DMS53 (cell line): ENCODE results near the gene ASCL5.

Experiments used
- DNase-seq: peaks from one replicate; lab custom pipeline; 2025; lab: John Stamatoyannopoulos, UW

The ASCL5 gene

GRCh38 chr1:201136355-201137023 lies 9.5 kb upstream of the ASCL5 start:
- no peak for DNase-seq

- DNase-seq: no peak
Measured at GRCh38 chr1:201134405-201134804, 7.4 kb upstream of the ASCL5 start.

- no peak for DNase-seq
Measured at GRCh38 chr1:201131398-201131797, 4.4 kb upstream of the ASCL5 start.

- no peak for DNase-seq
Measured at GRCh38 chr1:201128962-201129361, 2.0 kb upstream of the ASCL5 start.

GRCh38 chr1:201128476-201128875 lies 1.5 kb upstream of the ASCL5 start:
- DNase-seq: peak; percentile 28

GRCh38 chr1:201127755-201128455 lies 921 bp upstream of the ASCL5 start:
- DNase-seq: peak; percentile 56

GRCh38 chr1:201126463-201126831 lies 537 bp downstream of the ASCL5 start:
- no peak for DNase-seq

- no peak for DNase-seq
Measured at GRCh38 chr1:201125800-201126199, 1.2 kb downstream of the ASCL5 start.

GRCh38 chr1:201125019-201125418 lies 2.0 kb downstream of the ASCL5 start:
- peak; percentile 91 for DNase-seq

- peak; percentile 46 for DNase-seq
Measured at GRCh38 chr1:201123866-201124265, 3.1 kb downstream of the ASCL5 start.

- DNase-seq: no peak
Measured at GRCh38 chr1:201122321-201122957, 4.5 kb downstream of the ASCL5 start.

- peak; percentile 74 for DNase-seq
Measured at GRCh38 chr1:201119206-201120197, 7.5 kb downstream of the ASCL5 start.

- DNase-seq: no peak
Measured at GRCh38 chr1:201116091-201116490, 10.9 kb downstream of the ASCL5 start.

GRCh38 chr1:201115390-201115937 lies 11.5 kb downstream of the ASCL5 start:
- DNase-seq: no peak

- peak; percentile 99 for DNase-seq
Measured at GRCh38 chr1:201114245-201115131, 12.5 kb downstream of the ASCL5 start.

- no peak for DNase-seq
Measured at GRCh38 chr1:201113451-201114244, 13.3 kb downstream of the ASCL5 start.

GRCh38 chr1:201112926-201113325 lies 14.1 kb downstream of the ASCL5 start:
- DNase-seq: no peak

- DNase-seq: no peak
Measured at GRCh38 chr1:201112173-201112731, 14.7 kb downstream of the ASCL5 start, which contains the start of gene CACNA1S. Gene CACNA1S, minus strand, starts transcription at chr1:201112426. Its CDS starts 87 bp downstream, at chr1:201112339.

GRCh38 chr1:201111672-201112071 lies 15.3 kb downstream of the ASCL5 start:
- no peak for DNase-seq
